Epithelial cell of proximal tubule (primary cell): ENCODE data around the gene TINAGL1. TPM values are rescaled to one million over a fixed set of nuclear protein-coding genes. Genes with fewer than 3 reads are reported as not detected.

Experiments
- DNase-seq: peaks from one replicate; pipeline ENCODE4 v3.0.0-alpha.2; 2011; ENCODE audit warnings: low read depth
- H3K4me3 ChIP-seq: 2 replicates; pipeline ENCODE4 v1.5.1; 2011; ENCODE audit warnings: low read depth, mild to moderate bottlenecking, low read length
- total RNA-seq: library from RNA; depleted of rRNA; stranded (reverse); fragments of >200 nt; gene quantifications from 2 replicates; pipeline ENCODE4 v1.2.3, GENCODE V29; 2015
- TF ChIP-seq, protein P1 (sequence below): conservative IDR thresholded peaks from 2 replicates; pipeline ENCODE4 v1.5.1; 2012; ENCODE audit warnings: low read depth, mild to moderate bottlenecking, low read length

The TINAGL1 gene
- total RNA-seq, 1 donor from 2014 or later, result 230 TPM

DNA sequence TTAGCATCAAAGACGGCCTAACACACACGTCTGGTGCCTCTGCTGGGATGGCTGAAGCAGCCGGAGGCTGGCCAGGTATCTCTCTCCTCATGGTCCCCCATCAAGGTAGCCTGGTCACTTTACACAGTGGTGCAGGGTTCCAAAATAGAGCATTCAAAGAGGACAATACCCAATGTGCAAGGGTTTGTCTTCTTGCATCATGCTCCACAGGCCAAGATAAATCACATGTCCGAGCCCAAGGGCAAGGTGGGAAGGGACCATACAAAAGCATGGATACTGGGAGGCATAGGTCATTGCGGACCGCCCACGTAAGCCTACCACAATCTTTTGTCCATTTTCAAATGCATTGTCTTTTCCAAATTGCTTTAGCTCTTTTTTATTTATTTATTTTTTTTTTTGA is 23.8 kb upstream of the TINAGL1 start:
- no peak for DNase-seq
- TF ChIP-seq, protein P1, sequence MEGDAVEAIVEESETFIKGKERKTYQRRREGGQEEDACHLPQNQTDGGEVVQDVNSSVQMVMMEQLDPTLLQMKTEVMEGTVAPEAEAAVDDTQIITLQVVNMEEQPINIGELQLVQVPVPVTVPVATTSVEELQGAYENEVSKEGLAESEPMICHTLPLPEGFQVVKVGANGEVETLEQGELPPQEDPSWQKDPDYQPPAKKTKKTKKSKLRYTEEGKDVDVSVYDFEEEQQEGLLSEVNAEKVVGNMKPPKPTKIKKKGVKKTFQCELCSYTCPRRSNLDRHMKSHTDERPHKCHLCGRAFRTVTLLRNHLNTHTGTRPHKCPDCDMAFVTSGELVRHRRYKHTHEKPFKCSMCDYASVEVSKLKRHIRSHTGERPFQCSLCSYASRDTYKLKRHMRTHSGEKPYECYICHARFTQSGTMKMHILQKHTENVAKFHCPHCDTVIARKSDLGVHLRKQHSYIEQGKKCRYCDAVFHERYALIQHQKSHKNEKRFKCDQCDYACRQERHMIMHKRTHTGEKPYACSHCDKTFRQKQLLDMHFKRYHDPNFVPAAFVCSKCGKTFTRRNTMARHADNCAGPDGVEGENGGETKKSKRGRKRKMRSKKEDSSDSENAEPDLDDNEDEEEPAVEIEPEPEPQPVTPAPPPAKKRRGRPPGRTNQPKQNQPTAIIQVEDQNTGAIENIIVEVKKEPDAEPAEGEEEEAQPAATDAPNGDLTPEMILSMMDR, result no peak
- H3K4me3 ChIP-seq, result no peak overlapping the region

GRCh38 chr1:31556481-31557006 is 19.8 kb upstream of the TINAGL1 start:
- TF ChIP-seq, protein P1, result no peak
- no peak for DNase-seq
- no peak overlapping the region for H3K4me3 ChIP-seq

DNA sequence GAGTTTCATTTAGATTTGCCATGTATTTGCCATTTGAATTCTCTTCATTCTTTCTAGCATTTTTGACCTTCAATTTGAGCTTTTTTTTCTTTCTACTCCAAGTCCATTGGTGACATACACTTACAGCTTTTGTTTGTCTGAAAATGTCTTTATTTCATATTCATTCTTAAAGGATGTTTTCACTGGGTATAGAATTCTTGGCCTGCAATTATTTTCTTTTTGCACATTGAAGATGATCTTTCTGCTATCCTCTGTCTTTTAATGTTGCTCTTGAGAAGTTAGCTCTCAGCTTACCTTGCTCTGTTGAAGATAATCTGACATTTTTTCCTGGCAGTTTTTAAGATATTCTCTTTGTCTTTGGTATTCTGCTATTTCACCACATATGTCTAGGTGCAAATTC is 16.6 kb upstream of the TINAGL1 start:
- no peak overlapping the region for H3K4me3 ChIP-seq
- TF ChIP-seq, protein P1, result no peak
- DNase-seq, result no peak

- H3K4me3 ChIP-seq, result no peak overlapping the region
- TF ChIP-seq, protein P1, result no peak
- DNase-seq, result no peak
Measured at GRCh38 chr1:31560394-31560793, 15.9 kb upstream of the TINAGL1 start.

GRCh38 chr1:31562707-31563360 is 13.5 kb upstream of the TINAGL1 start:
- H3K4me3 ChIP-seq, result no peak overlapping the region
- DNase-seq, result no peak
- TF ChIP-seq, protein P1, result no peak

- no peak overlapping the region for H3K4me3 ChIP-seq
- no peak for DNase-seq
- TF ChIP-seq, protein P1, result no peak
Measured at GRCh38 chr1:31564606-31564989, 11.7 kb upstream of the TINAGL1 start.

GRCh38 chr1:31567956-31568570 is 8.3 kb upstream of the TINAGL1 start:
- no peak overlapping the region for H3K4me3 ChIP-seq
- TF ChIP-seq, protein P1, result no peak
- DNase-seq, result no peak
